Measurements from ENCODE around the gene TTC34.
"Not testable (repeated sequence)": the region's sequence is repeated elsewhere in the genome, so short reads cannot be mapped to it uniquely, and the experiment has no call there.

DNA sequence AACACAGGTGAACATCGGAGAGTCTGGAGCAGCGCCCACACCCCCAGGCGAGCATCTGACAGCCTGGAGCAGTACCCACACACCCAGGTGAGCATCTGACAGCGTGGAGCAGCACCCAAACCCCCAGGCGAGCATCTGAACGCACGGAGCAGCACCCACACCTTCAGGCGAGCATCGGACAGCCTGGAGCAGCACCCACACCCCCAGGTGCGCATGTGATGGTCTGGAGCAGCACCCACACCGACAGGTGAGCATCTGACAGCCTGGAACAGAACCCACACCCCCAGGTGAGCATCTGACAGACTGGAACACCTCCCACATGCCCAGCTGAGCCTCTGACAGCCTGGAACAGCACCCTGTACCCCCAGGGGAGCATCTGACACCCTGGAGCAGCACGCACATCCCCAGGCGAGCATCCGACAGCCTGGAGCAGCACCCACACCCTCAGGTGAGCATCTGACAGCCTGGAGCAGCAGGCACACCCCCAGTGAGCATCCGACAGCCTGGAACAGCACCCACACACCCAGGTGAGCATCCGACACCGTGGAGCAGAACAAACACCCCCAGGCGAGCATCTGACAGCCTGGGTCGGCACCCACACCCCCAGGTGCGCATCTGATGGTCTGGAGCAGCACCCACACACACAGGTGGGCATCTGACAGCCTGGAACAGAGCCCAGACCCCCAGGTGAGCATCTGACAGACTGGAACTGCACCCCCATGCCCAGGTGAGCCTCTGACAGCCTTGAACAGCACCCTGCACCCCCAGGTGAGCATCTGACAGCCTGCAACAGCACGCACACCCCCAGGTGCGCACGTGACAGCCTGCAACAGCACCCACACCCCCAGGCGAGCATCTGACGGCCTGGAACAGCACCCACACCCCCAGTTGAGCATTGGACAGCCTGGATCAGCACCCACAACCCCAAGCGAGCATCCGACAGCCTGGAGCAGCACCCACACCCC, 50.4 kb downstream of the TTC34 start:
- not testable (repeated sequence) for TF ChIP-seq EZH2phosphoT487 (IDR thresholded peaks at IDR 0.05; ENCODE audit: insufficient read depth, low read depth); EZH2 (IDR thresholded peaks at IDR 0.05; ENCODE audit: insufficient read depth, poor library complexity, severe bottlenecking)

Measured in GM23248 (cell line).